NCI-H82 treated with DMSO at 0.1 percent for 48 hours (cell line): ENCODE measurements around the gene RAPGEF1.
"Not testable (repeated sequence)": the region's sequence is repeated elsewhere in the genome, so short reads cannot be mapped to it uniquely, and the experiment has no call there.

Source experiments
- DNase-seq: peaks from one replicate; lab custom pipeline; 2025; ENCODE audit not compliant: unreplicated experiment; lab: John Stamatoyannopoulos, UW

The RAPGEF1 gene

GRCh38 chr9:131739959-131740648 lies at the start of gene RAPGEF1:
Gene RAPGEF1 (minus strand): TSS chr9:131740076. CDS start chr9:131739830, 246 bp downstream.
- DNase-seq, result no peak

GRCh38 chr9:131788851-131789250 lies 49.0 kb upstream of the RAPGEF1 start:
- DNase-seq, result no peak

GRCh38 chr9:131787838-131788237 lies 48.0 kb upstream of the RAPGEF1 start:
- no peak for DNase-seq

- DNase-seq, result no peak
Observed at GRCh38 chr9:131784748-131785501, 45.0 kb upstream of the RAPGEF1 start.

- DNase-seq, result no peak
Observed at GRCh38 chr9:131781069-131781468, 41.2 kb upstream of the RAPGEF1 start.

GRCh38 chr9:131776473-131776872 lies 36.6 kb upstream of the RAPGEF1 start:
- no peak for DNase-seq

GRCh38 chr9:131776036-131776435 lies 36.2 kb upstream of the RAPGEF1 start:
- no peak for DNase-seq

- no peak for DNase-seq
Observed at GRCh38 chr9:131774636-131775035, 34.8 kb upstream of the RAPGEF1 start.

- DNase-seq, result no peak
Observed at GRCh38 chr9:131773911-131774379, 34.1 kb upstream of the RAPGEF1 start.

GRCh38 chr9:131772940-131773339 lies 33.1 kb upstream of the RAPGEF1 start:
- DNase-seq, result no peak

GRCh38 chr9:131771646-131772045 lies 31.8 kb upstream of the RAPGEF1 start:
- DNase-seq, result no peak

GRCh38 chr9:131769361-131769760 lies 29.5 kb upstream of the RAPGEF1 start:
- DNase-seq, result no peak

GRCh38 chr9:131764568-131764967 lies 24.7 kb upstream of the RAPGEF1 start:
- DNase-seq, result no peak

- peak; percentile 82 for DNase-seq
Observed at GRCh38 chr9:131762356-131762932, 22.6 kb upstream of the RAPGEF1 start.

GRCh38 chr9:131759017-131759647 lies 19.3 kb upstream of the RAPGEF1 start:
- DNase-seq, result no peak

- DNase-seq, result no peak
Observed at GRCh38 chr9:131757549-131757948, 17.7 kb upstream of the RAPGEF1 start.

GRCh38 chr9:131755541-131756198 lies 15.8 kb upstream of the RAPGEF1 start:
- peak; percentile 68 for DNase-seq

- DNase-seq, result no peak
Observed at GRCh38 chr9:131754846-131755245, 15.0 kb upstream of the RAPGEF1 start.

GRCh38 chr9:131753751-131754150 lies 13.9 kb upstream of the RAPGEF1 start:
- not testable (repeated sequence) for DNase-seq

- DNase-seq, result no peak
Observed at GRCh38 chr9:131752231-131752884, 12.5 kb upstream of the RAPGEF1 start.
